OCI-LY1 (cell line): Measurements from ENCODE around the gene IRS1.

Source experiments
- EZH2 ChIP-seq: fragments of 200-600 bp; sonication (generic), shearing (Covaris generic); IDR thresholded peaks from 2 replicates; pipeline ENCODE4 v1.8.0; 2017; ENCODE audit warnings: borderline replicate concordance, mixed run types, mild to moderate bottlenecking, antibody characterized with exemption, low read length, moderate library complexity, mixed read lengths
- TF ChIP-seq, protein P1 (sequence below): fragments of 200-600 bp; sonication (generic), shearing (Covaris generic); IDR thresholded peaks from 2 replicates; pipeline ENCODE4 v1.5.1; 2017; ENCODE audit warnings: mild to moderate bottlenecking, antibody characterized with exemption, low read length, moderate library complexity, mixed read lengths

DNA sequence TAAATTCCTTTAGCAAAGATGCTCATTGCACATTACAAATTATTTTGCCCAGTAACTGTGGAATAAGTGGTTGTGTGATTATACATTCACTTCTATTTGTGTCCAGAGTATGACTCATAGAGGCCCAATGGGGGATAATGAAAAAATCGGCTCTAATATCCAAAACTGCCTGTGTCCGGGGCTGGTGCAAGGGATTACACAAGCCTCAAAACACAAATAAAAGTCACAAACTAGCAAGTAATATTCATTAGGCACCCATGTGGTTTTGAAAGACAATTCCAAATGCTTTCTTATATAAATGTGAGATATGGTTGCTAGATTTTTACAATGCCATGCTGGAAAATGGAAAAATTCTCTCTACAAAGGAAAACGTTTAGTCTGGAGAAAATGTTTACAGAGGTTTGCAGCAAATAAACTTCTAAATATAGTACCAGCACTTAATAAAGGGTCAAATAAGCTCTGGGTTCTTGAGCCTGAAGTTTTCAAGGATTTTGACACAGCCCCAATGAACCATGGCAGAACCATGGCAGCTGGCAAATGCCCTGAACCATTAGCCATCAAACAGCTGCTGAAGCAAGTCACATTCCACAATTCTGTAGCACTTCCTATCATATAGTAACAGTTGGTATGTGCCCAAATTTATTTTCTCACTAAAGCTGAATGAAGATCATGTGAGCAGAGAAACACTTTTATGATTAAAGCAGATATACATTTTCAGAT lies 40.5 kb downstream of the IRS1 start:
- TF ChIP-seq, protein P1, sequence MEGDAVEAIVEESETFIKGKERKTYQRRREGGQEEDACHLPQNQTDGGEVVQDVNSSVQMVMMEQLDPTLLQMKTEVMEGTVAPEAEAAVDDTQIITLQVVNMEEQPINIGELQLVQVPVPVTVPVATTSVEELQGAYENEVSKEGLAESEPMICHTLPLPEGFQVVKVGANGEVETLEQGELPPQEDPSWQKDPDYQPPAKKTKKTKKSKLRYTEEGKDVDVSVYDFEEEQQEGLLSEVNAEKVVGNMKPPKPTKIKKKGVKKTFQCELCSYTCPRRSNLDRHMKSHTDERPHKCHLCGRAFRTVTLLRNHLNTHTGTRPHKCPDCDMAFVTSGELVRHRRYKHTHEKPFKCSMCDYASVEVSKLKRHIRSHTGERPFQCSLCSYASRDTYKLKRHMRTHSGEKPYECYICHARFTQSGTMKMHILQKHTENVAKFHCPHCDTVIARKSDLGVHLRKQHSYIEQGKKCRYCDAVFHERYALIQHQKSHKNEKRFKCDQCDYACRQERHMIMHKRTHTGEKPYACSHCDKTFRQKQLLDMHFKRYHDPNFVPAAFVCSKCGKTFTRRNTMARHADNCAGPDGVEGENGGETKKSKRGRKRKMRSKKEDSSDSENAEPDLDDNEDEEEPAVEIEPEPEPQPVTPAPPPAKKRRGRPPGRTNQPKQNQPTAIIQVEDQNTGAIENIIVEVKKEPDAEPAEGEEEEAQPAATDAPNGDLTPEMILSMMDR = no peak
- no peak for TF ChIP-seq EZH2
